H9 (cell line): Measurements from ENCODE around the gene SRGAP3. TPM values are rescaled to one million over a fixed set of nuclear protein-coding genes. Genes with fewer than 3 reads are reported as not detected.

Experiments
- DNase-seq: peaks from one replicate; pipeline ENCODE4 v3.0.0-alpha.2; 2017
- H2AFZ ChIP-seq: one replicate; pipeline ENCODE4 v1.6.1; 2013; ENCODE audit warnings: mild to moderate bottlenecking, low read length, control low read depth, moderate library complexity
- H2AK5ac ChIP-seq: 2 replicates; pipeline ENCODE4 v1.6.1; 2013; ENCODE audit warnings: low read length, control low read depth, mixed read lengths; ENCODE audit not compliant: insufficient read length
- H2BK120ac ChIP-seq: one replicate; pipeline ENCODE4 v1.6.1; 2013; ENCODE audit warnings: low read depth, mild to moderate bottlenecking, low read length, control low read depth, inconsistent platforms; ENCODE audit not compliant: poor library complexity, severe bottlenecking
- H2BK12ac ChIP-seq: 2 replicates; pipeline ENCODE4 v1.6.1; 2013; ENCODE audit warnings: low read length, control low read depth, mixed read lengths, low read depth; ENCODE audit not compliant: insufficient read length
- H2BK15ac ChIP-seq: 2 replicates; pipeline ENCODE4 v1.6.1; 2013; ENCODE audit warnings: low read depth, low read length, control low read depth
- H2BK20ac ChIP-seq: one replicate; pipeline ENCODE4 v1.6.1; 2013; ENCODE audit warnings: low read depth, mild to moderate bottlenecking, low read length, control low read depth, inconsistent platforms; ENCODE audit not compliant: poor library complexity, severe bottlenecking
- H2BK5ac ChIP-seq: 2 replicates; pipeline ENCODE4 v1.6.1; 2013; ENCODE audit warnings: low read length, control low read depth, mixed read lengths; ENCODE audit not compliant: insufficient read length
- H3K14ac ChIP-seq: 2 replicates; pipeline ENCODE4 v1.6.1; 2013; ENCODE audit warnings: low read length, control low read depth; ENCODE audit not compliant: insufficient read depth
- H3K18ac ChIP-seq: 2 replicates; pipeline ENCODE4 v1.6.1; 2013; ENCODE audit warnings: low read depth, mild to moderate bottlenecking, mixed read lengths, low read length, control low read depth; ENCODE audit not compliant: insufficient read length
- H3K23ac ChIP-seq: 2 replicates; pipeline ENCODE4 v1.6.1; 2013; ENCODE audit warnings: low read length, control low read depth, mixed read lengths, low read depth; ENCODE audit not compliant: insufficient read length
- H3K23me2 ChIP-seq: 2 replicates; pipeline ENCODE4 v1.6.1; 2013; ENCODE audit warnings: low read depth, mild to moderate bottlenecking, mixed read lengths, low read length, control low read depth; ENCODE audit not compliant: insufficient read length, poor library complexity, severe bottlenecking
- H3K27ac ChIP-seq: 2 replicates; pipeline ENCODE4 v1.5.1; 2013; ENCODE audit warnings: low read length, control low read depth, mixed read lengths, low read depth; ENCODE audit not compliant: insufficient read length
- H3K27me3 ChIP-seq: 2 replicates; pipeline ENCODE4 v1.6.1; 2013; ENCODE audit warnings: low read length, control low read depth, inconsistent platforms; ENCODE audit not compliant: insufficient read depth
- H3K4ac ChIP-seq: 2 replicates; pipeline ENCODE4 v1.6.1; 2013; ENCODE audit warnings: low read depth, mild to moderate bottlenecking, control low read depth, inconsistent platforms, low read length, moderate library complexity
- H3K4me1 ChIP-seq: 2 replicates; pipeline ENCODE4 v1.6.1; 2013; ENCODE audit warnings: low read length, control low read depth, inconsistent platforms; ENCODE audit not compliant: insufficient read depth
- H3K4me2 ChIP-seq: 2 replicates; pipeline ENCODE4 v1.6.1; 2013; ENCODE audit warnings: low read length, control low read depth, mixed read lengths; ENCODE audit not compliant: insufficient read length, insufficient read depth
- H3K56ac ChIP-seq: 2 replicates; pipeline ENCODE4 v1.6.1; 2013; ENCODE audit warnings: low read depth, mild to moderate bottlenecking, mixed read lengths, low read length, control low read depth; ENCODE audit not compliant: insufficient read length
- H3K79me1 ChIP-seq: 2 replicates; pipeline ENCODE4 v1.6.1; 2013; ENCODE audit warnings: low read depth, mild to moderate bottlenecking, moderate library complexity, low read length, control low read depth, inconsistent platforms; ENCODE audit not compliant: insufficient read depth, poor library complexity, severe bottlenecking
- H3K79me2 ChIP-seq: 2 replicates; pipeline ENCODE4 v1.6.1; 2013; ENCODE audit warnings: low read length, control low read depth, inconsistent platforms; ENCODE audit not compliant: insufficient read depth
- H3K9ac ChIP-seq: 2 replicates; pipeline ENCODE4 v1.6.1; 2013; ENCODE audit warnings: low read length, control low read depth, mixed read lengths; ENCODE audit not compliant: insufficient read length; ENCODE audit errors: extremely low read depth
- H3K9me3 ChIP-seq: one replicate; pipeline ENCODE4 v1.6.1; 2013; ENCODE audit warnings: low read depth, low read length, inconsistent platforms; ENCODE audit not compliant: control insufficient read depth
- H3T11ph ChIP-seq: one replicate; pipeline ENCODE4 v1.6.1; 2013; ENCODE audit warnings: mild to moderate bottlenecking, low read length, control low read depth, inconsistent platforms
- H4K20me1 ChIP-seq: one replicate; pipeline ENCODE4 v1.6.1; 2013; ENCODE audit not compliant: control insufficient read depth, insufficient read length, insufficient read depth
- H4K5ac ChIP-seq: 2 replicates; pipeline ENCODE4 v1.6.1; 2013; ENCODE audit warnings: low read depth, mild to moderate bottlenecking, mixed read lengths, low read length, control low read depth; ENCODE audit not compliant: insufficient read length
- H4K8ac ChIP-seq: replicated peaks from 2 replicates; pipeline ENCODE4 v1.6.1; 2013; ENCODE audit warnings: low read length, control low read depth, mixed read lengths, low read depth; ENCODE audit not compliant: insufficient read length
- H4K91ac ChIP-seq: 2 replicates; pipeline ENCODE4 v1.6.1; 2013; ENCODE audit warnings: low read depth, mild to moderate bottlenecking, moderate library complexity, mixed read lengths, low read length, control low read depth; ENCODE audit not compliant: insufficient read length
- H3K27ac Mint-ChIP-seq, 3 experiments: 2 replicates in 2 of 3; 3 replicates in 1 of 3; pipeline ENCODE4 v1.8.0; 2020 to 2021; ENCODE audit warnings: mixed read lengths in 3 of 3, mild to moderate bottlenecking in 1 of 3, moderate library complexity in 1 of 3
- H3K27me3 Mint-ChIP-seq: 2 replicates; pipeline ENCODE4 v1.8.0; 2021; ENCODE audit warnings: low read depth, mild to moderate bottlenecking, moderate library complexity, mixed read lengths
- H3K36me3 Mint-ChIP-seq, 3 experiments: 2 replicates in 2 of 3; 3 replicates in 1 of 3; pipeline ENCODE4 v1.8.0; 2020 to 2021; ENCODE audit warnings: low read depth in 3 of 3, mixed read lengths in 3 of 3; ENCODE audit not compliant: insufficient read depth in 1 of 3
- H3K4me1 Mint-ChIP-seq, 2 experiments: 2 replicates each; pipeline ENCODE4 v1.8.0; 2020; ENCODE audit warnings: mixed read lengths in 2 of 2
- H3K4me3 Mint-ChIP-seq, 2 experiments: 2 replicates in 1 of 2; 3 replicates in 1 of 2; pipeline ENCODE4 v1.8.0; 2020 to 2021; ENCODE audit warnings: mild to moderate bottlenecking in 2 of 2, mixed read lengths in 2 of 2, moderate library complexity in 1 of 2
- H3K9me3 Mint-ChIP-seq, 2 experiments: 2 replicates in 1 of 2; 3 replicates in 1 of 2; pipeline ENCODE4 v1.8.0; 2020; ENCODE audit warnings: mild to moderate bottlenecking in 2 of 2, mixed read lengths in 2 of 2, moderate library complexity in 1 of 2
- CTCF ChIP-seq: fragments of 200-600 bp; sonication (generic); conservative IDR thresholded peaks from 3 replicates; pipeline ENCODE4 v1.8.0; 2021; ENCODE audit warnings: antibody characterized with exemption, mild to moderate bottlenecking
- WGBS: extraction: QIAGEN DNeasy Blood & Tissue Kit; methylation state at CpG from one replicate; pipeline ENCODE4 v1.1.7; 2013; ENCODE audit warnings: missing lambda C conversion rate, low lambda C conversion rate, mixed read lengths; ENCODE audit not compliant: insufficient read length; ENCODE audit errors: extremely low coverage; 5-methylcytosine and 5-hydroxymethylcytosine counted together
- total RNA-seq: library from RNA; stranded (reverse); gene quantifications from 2 replicates; pipeline ENCODE4 v1.2.1, GENCODE V29; 2021

The SRGAP3 gene
- total RNA-seq, 1 experiment from 2014 or later = 3.4 TPM

GRCh38 chr3:9072667-9073009, 176.8 kb downstream of the SRGAP3 start:
- H2BK20ac ChIP-seq = no peak overlapping the region
- no peaks in the 10 kb centered on the region for H3K79me2 ChIP-seq
- no peaks in the 10 kb centered on the region for H3K9me3 Mint-ChIP-seq
- no peak overlapping the region for H2BK12ac ChIP-seq
- no peak overlapping the region for H3K56ac ChIP-seq
- H2AK5ac ChIP-seq = no peak overlapping the region
- no peaks in the 10 kb centered on the region for H3K9me3 ChIP-seq
- H3K4me3 Mint-ChIP-seq = no peak overlapping the region
- TF ChIP-seq CTCF = no peak
- H4K20me1 ChIP-seq = no peaks in the 10 kb centered on the region
- H3K27ac Mint-ChIP-seq = peak overlapping the region in 1 of 3 experiments; percentile 76; a peak in 1 of 7 replicates
- no peaks in the 10 kb centered on the region for H3K27me3 ChIP-seq
- no peak overlapping the region for H3K9ac ChIP-seq
- H2BK120ac ChIP-seq = no peak overlapping the region
- no peaks in the 10 kb centered on the region for H3K79me1 ChIP-seq
- H4K8ac ChIP-seq = no peak overlapping the region
- H2BK15ac ChIP-seq = no peak overlapping the region
- H3K18ac ChIP-seq = no peak overlapping the region
- DNase-seq = no peak
- H3K36me3 Mint-ChIP-seq = no peaks in the 10 kb centered on the region
- WGBS = no CpG with 5 or more reads among the region's 6 CpGs
- H3K23me2 ChIP-seq = no peaks in the 10 kb centered on the region
- H3K4me1 ChIP-seq = peaks cover 6% of the 10 kb centered on the region; the same call in 1 of the 2 replicates
- no peak overlapping the region for H2AFZ ChIP-seq
- H3K23ac ChIP-seq = no peak overlapping the region
- H3K4ac ChIP-seq = no peak overlapping the region
- H4K5ac ChIP-seq = no peak overlapping the region
- H3K27me3 Mint-ChIP-seq = peaks cover 4% of the 10 kb centered on the region; the same call in 1 of the 2 replicates
- H2BK5ac ChIP-seq = no peak overlapping the region
- no peak overlapping the region for H3K4me2 ChIP-seq
- H3K4me1 Mint-ChIP-seq = peaks cover 21 to 23% of the 10 kb centered on the region in 2 experiments
- H3K27ac ChIP-seq = no peak overlapping the region
- no peak overlapping the region for H4K91ac ChIP-seq
- no peak overlapping the region for H3K14ac ChIP-seq
- no peak overlapping the region for H3T11ph ChIP-seq
